Measurements from ENCODE around the gene ESPL1. TPM values are rescaled to one million over a fixed set of nuclear protein-coding genes. Genes with fewer than 3 reads are reported as not detected.

Gene ESPL1
- polyA plus RNA-seq, 3 donors = 11.6 to 13.0 (median 12.5) TPM

GRCh38 chr12:53227836-53228235, 40.3 kb upstream of the ESPL1 start:
- DNase-seq (ENCODE audit: extremely low read depth in 1 of 11, low read depth in 9 of 11, low spot score in 4 of 11) = no peak

- DNase-seq (ENCODE audit: extremely low read depth in 1 of 11, low read depth in 9 of 11, low spot score in 4 of 11) = no peak
These were observed 38.6 kb upstream of the ESPL1 start for GRCh38 chr12:53229454-53229853.

- no peak for DNase-seq (ENCODE audit: extremely low read depth in 1 of 11, low read depth in 9 of 11, low spot score in 4 of 11)
These were observed 37.8 kb upstream of the ESPL1 start for GRCh38 chr12:53230108-53230845.

GRCh38 chr12:53231671-53231920, 36.5 kb upstream of the ESPL1 start:
- DNase-seq (ENCODE audit: extremely low read depth in 1 of 11, low read depth in 9 of 11, low spot score in 4 of 11) = no peak

GRCh38 chr12:53231921-53232645, 36.0 kb upstream of the ESPL1 start, which contains the start of gene RARG:
RARG (minus strand) TSS chr12:53232209; CDS start chr12:53227545, 4,664 bp downstream.
- no peak for DNase-seq (ENCODE audit: extremely low read depth in 1 of 11, low read depth in 9 of 11, low spot score in 4 of 11)

- no peak for DNase-seq (ENCODE audit: extremely low read depth in 1 of 11, low read depth in 9 of 11, low spot score in 4 of 11)
These were observed 35.2 kb upstream of the ESPL1 start for GRCh38 chr12:53232646-53233461.

- no peak for DNase-seq (ENCODE audit: extremely low read depth in 1 of 11, low read depth in 9 of 11, low spot score in 4 of 11)
These were observed 34.4 kb upstream of the ESPL1 start for GRCh38 chr12:53233671-53234121.

GRCh38 chr12:53234271-53234914, 33.7 kb upstream of the ESPL1 start:
- DNase-seq (ENCODE audit: extremely low read depth in 1 of 11, low read depth in 9 of 11, low spot score in 4 of 11) = no peak

GRCh38 chr12:53235164-53235563, 32.9 kb upstream of the ESPL1 start:
- DNase-seq (ENCODE audit: extremely low read depth in 1 of 11, low read depth in 9 of 11, low spot score in 4 of 11) = no peak

GRCh38 chr12:53235742-53236442, 32.2 kb upstream of the ESPL1 start:
- DNase-seq (ENCODE audit: extremely low read depth in 1 of 11, low read depth in 9 of 11, low spot score in 4 of 11) = no peak

GRCh38 chr12:53236443-53237111, 31.5 kb upstream of the ESPL1 start:
- DNase-seq (ENCODE audit: extremely low read depth in 1 of 11, low read depth in 9 of 11, low spot score in 4 of 11) = no peak

- no peak for DNase-seq (ENCODE audit: extremely low read depth in 1 of 11, low read depth in 9 of 11, low spot score in 4 of 11)
These were observed 28.3 kb upstream of the ESPL1 start for GRCh38 chr12:53239643-53240258.

- DNase-seq (ENCODE audit: extremely low read depth in 1 of 11, low read depth in 9 of 11, low spot score in 4 of 11) = no peak
These were observed 26.3 kb upstream of the ESPL1 start for GRCh38 chr12:53241623-53242412.

GRCh38 chr12:53244337-53244736, 23.8 kb upstream of the ESPL1 start:
- no peak for DNase-seq (ENCODE audit: extremely low read depth in 1 of 11, low read depth in 9 of 11, low spot score in 4 of 11)

- DNase-seq (ENCODE audit: extremely low read depth in 1 of 11, low read depth in 9 of 11, low spot score in 4 of 11) = no peak
These were observed 22.8 kb upstream of the ESPL1 start for GRCh38 chr12:53245286-53245685.

- DNase-seq (ENCODE audit: extremely low read depth in 1 of 11, low read depth in 9 of 11, low spot score in 4 of 11) = peak in 6 of 11 donors; percentile 70 to 75 (median 72)
These were observed 16.4 kb upstream of the ESPL1 start for GRCh38 chr12:53251477-53252348.
